ENCODE data around the gene ST3GAL4. TPM values are rescaled to one million over a fixed set of nuclear protein-coding genes. Genes with fewer than 3 reads are reported as not detected.
A peak's percentile ranks its signal among the peaks of the same experiment; 100 is the strongest.

Gene ST3GAL4
- total RNA-seq, 1 experiment from 2014 or later: 13.1 TPM

DNA sequence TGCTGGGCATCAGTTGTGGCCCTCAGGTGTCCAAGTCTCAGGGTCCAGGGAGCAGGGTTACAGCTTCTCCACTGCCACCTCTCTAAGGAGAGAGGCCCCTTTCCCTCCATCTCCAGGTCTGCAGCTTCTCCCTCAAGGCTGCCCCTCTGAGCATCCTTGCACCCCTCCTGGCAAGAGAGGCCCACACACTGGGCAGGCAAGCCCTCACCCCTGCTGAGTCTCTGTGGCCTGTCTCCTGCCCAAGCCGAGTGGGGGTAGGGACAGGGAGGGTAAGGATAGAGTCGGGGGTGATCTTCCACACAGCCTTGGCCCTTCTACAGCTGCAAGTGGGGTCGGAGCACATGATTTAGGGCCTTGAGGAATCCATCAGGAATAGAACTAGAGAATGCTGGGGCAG is 76.6 kb downstream of the ST3GAL4 start:
- Histone ChIP-seq H3K9me3 (ENCODE audit: control insufficient read depth in 1 of 2, insufficient read depth in 1 of 2, low read depth in 1 of 2, low read length in 2 of 2) (no peaks in the 10 kb centered on the region), H3K27me3 (ENCODE audit: insufficient read depth, low read length) (no peaks in the 10 kb centered on the region), H3K36me3 (ENCODE audit: control insufficient read depth in 1 of 2, insufficient read depth in 2 of 2, low read length in 2 of 2) (no peaks in the 10 kb centered on the region), H3K9me2 (ENCODE audit: insufficient read depth) (no peaks in the 10 kb centered on the region), H3K4me3 (replicated peaks in 1 of 2; ENCODE audit: low read depth in 1 of 2, low read length in 2 of 2) (no peak overlapping the region), H3K79me2 (ENCODE audit: insufficient read depth, low read length) (no peaks in the 10 kb centered on the region), H3K27ac (ENCODE audit: low read depth, low read length) (no peak overlapping the region), H3K9ac (ENCODE audit: low read length) (no peak overlapping the region), H3K4me1 (ENCODE audit: control insufficient read depth in 1 of 2, insufficient read depth in 2 of 2, low read length in 2 of 2) (peaks cover 0 to 10% of the 10 kb centered on the region in 2 experiments; a peak in 2 of 4 replicates), H4K20me1 (ENCODE audit: insufficient read depth) (no peaks in the 10 kb centered on the region), H3K4me2 (ENCODE audit: low read length) (peak overlapping the region; percentile 23; the same call in 1 of the 2 replicates), H2AFZ (ENCODE audit: low read depth, low read length, poor library complexity, severe bottlenecking) (no peak overlapping the region)
- CTCF ChIA-PET: interaction anchor here (1.3 to 1.9 kb wide), 3 partner anchors 9 to 121 kb away, joined by 4 to 6 read pairs (median 4); no protein-coding TSS in a partner anchor
- POLR2A ChIA-PET: no interaction called here
- DNase-seq (ENCODE audit: low read depth, low spot score) (no peak), ATAC-seq (peak; percentile 11)
- no TSS peak for BruUV-seq (replicated peaks)
- RAD21 ChIA-PET (ENCODE audit: low non-redundant PET in 1 of 2, low total read pairs in 2 of 2, uncharacterized antibody in 2 of 2, unreplicated experiment in 2 of 2): no interaction called here
- TF ChIP-seq SP1 (IDR thresholded peaks at IDR 0.05; ENCODE audit: low read depth) (no peak), SRF (IDR thresholded peaks at IDR 0.05; ENCODE audit: low read depth) (no peak), EGR1 (IDR thresholded peaks at IDR 0.05; ENCODE audit: low read depth) (no peak), CEBPB (IDR thresholded peaks at IDR 0.05; ENCODE audit: low read depth) (no peak)
- intact Hi-C loops (cut with micrococcal nuclease): no loop called here

DNA sequence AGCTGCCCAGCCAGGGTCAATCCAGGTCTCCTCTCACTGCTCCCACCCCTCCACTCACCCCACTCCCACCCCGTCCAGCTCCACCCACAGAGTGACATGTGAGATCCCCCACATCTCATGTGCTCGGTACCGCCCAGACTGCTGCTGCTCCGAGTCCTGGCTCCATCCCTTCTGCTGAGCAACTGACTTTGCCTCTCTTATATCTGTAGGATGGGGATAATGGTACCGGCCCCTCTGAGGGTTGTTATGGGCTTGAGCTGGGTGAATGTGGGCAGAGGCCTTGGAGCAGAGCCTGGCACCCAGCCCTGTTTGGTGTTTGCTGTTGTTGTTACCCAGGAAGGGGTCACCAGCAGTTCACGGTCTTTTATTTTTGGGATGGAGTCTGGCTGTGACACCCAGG is 77.0 kb downstream of the ST3GAL4 start:
- no peak overlapping the region for H3K4me3 ChIP-seq (replicated peaks in 1 of 2; ENCODE audit: low read depth in 1 of 2, low read length in 2 of 2)
- H3K9me3 ChIP-seq (ENCODE audit: control insufficient read depth in 1 of 2, insufficient read depth in 1 of 2, low read depth in 1 of 2, low read length in 2 of 2): no peaks in the 10 kb centered on the region
- ChIA-PET RAD21 (ENCODE audit: low non-redundant PET in 1 of 2, low total read pairs in 2 of 2, uncharacterized antibody in 2 of 2, unreplicated experiment in 2 of 2) (no interaction called here), CTCF (interaction anchor here (1.4 to 1.9 kb wide), 2 partner anchors 8 to 122 kb away, joined by 4 to 6 read pairs; no protein-coding TSS in a partner anchor), POLR2A (no interaction called here)
- ATAC-seq (no peak), DNase-seq (ENCODE audit: low read depth, low spot score) (no peak)
- H3K4me1 ChIP-seq (ENCODE audit: control insufficient read depth in 1 of 2, insufficient read depth in 2 of 2, low read length in 2 of 2): peaks cover 0 to 10% of the 10 kb centered on the region in 2 experiments; a peak in 2 of 4 replicates
- no peaks in the 10 kb centered on the region for H4K20me1 ChIP-seq (ENCODE audit: insufficient read depth)
- no peak overlapping the region for H3K27ac ChIP-seq (ENCODE audit: low read depth, low read length)
- H2AFZ ChIP-seq (ENCODE audit: low read depth, low read length, poor library complexity, severe bottlenecking): no peak overlapping the region
- H3K36me3 ChIP-seq (ENCODE audit: control insufficient read depth in 1 of 2, insufficient read depth in 2 of 2, low read length in 2 of 2): no peaks in the 10 kb centered on the region
- no peaks in the 10 kb centered on the region for H3K79me2 ChIP-seq (ENCODE audit: insufficient read depth, low read length)
- H3K4me2 ChIP-seq (ENCODE audit: low read length): no peak overlapping the region
- no peak overlapping the region for H3K9ac ChIP-seq (ENCODE audit: low read length)
- intact Hi-C loops (cut with micrococcal nuclease): no loop called here
- no peaks in the 10 kb centered on the region for H3K27me3 ChIP-seq (ENCODE audit: insufficient read depth, low read length)
- BruUV-seq (replicated peaks): no TSS peak
- H3K9me2 ChIP-seq (ENCODE audit: insufficient read depth): no peaks in the 10 kb centered on the region
- no peak for TF ChIP-seq EZH2phosphoT487 (IDR thresholded peaks at IDR 0.05; ENCODE audit: borderline replicate concordance)
- no peak for TF ChIP-seq ATF3 (IDR thresholded peaks at IDR 0.05)
- TF ChIP-seq RAD21 (IDR thresholded peaks at IDR 0.05; ENCODE audit: low read depth): no peak
- no peak for TF ChIP-seq TCF7L2 (IDR thresholded peaks at IDR 0.05; ENCODE audit: borderline replicate concordance, extremely low read depth, insufficient read depth, insufficient read length)
- TF ChIP-seq POLR2A (IDR thresholded peaks at IDR 0.05; ENCODE audit: borderline replicate concordance, extremely low read depth, insufficient read depth, insufficient read length): no peak
- TF ChIP-seq, protein P1, sequence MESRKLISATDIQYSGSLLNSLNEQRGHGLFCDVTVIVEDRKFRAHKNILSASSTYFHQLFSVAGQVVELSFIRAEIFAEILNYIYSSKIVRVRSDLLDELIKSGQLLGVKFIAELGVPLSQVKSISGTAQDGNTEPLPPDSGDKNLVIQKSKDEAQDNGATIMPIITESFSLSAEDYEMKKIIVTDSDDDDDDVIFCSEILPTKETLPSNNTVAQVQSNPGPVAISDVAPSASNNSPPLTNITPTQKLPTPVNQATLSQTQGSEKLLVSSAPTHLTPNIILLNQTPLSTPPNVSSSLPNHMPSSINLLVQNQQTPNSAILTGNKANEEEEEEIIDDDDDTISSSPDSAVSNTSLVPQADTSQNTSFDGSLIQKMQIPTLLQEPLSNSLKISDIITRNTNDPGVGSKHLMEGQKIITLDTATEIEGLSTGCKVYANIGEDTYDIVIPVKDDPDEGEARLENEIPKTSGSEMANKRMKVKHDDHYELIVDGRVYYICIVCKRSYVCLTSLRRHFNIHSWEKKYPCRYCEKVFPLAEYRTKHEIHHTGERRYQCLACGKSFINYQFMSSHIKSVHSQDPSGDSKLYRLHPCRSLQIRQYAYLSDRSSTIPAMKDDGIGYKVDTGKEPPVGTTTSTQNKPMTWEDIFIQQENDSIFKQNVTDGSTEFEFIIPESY (IDR thresholded peaks at IDR 0.05; ENCODE audit: extremely low read depth, insufficient replicate concordance, low read length): no peak
- no peak for TF ChIP-seq ELF1 (IDR thresholded peaks at IDR 0.05; ENCODE audit: borderline replicate concordance, low read depth)
- TF ChIP-seq ZFX (IDR thresholded peaks at IDR 0.05): no peak
- no peak for TF ChIP-seq CTCF (IDR thresholded peaks at IDR 0.05 in 2 of 3, conservative IDR thresholded peaks at IDR 0.05 in 1 of 3; ENCODE audit: borderline replicate concordance in 1 of 3, insufficient read depth in 1 of 3, low read depth in 2 of 3, low read length in 2 of 3)
- no peak for TF ChIP-seq FOSL1 (IDR thresholded peaks at IDR 0.05; ENCODE audit: low read depth)
- no peak for TF ChIP-seq MAX (IDR thresholded peaks at IDR 0.05)
- no peak for TF ChIP-seq CEBPB (IDR thresholded peaks at IDR 0.05; ENCODE audit: low read depth)

All from HCT116 (cell line).